Smooth muscle cell (in vitro differentiated cells): ENCODE measurements around the gene VCX. TPM values are rescaled to one million over a fixed set of nuclear protein-coding genes. Genes with fewer than 3 reads are reported as not detected.

ENCODE experiments used
- DNase-seq: peaks from one replicate; lab custom pipeline; 2025; ENCODE audit not compliant: unreplicated experiment; lab: John Stamatoyannopoulos, UW
- H2AFZ ChIP-seq: fragments of 200-600 bp; sonication (generic); 2 replicates; pipeline ENCODE4 v1.6.0; 2016; ENCODE audit warnings: antibody characterized with exemption, low read depth, mild to moderate bottlenecking
- H3F3A ChIP-seq: fragments of 200-600 bp; sonication (generic); 2 replicates; pipeline ENCODE4 v1.6.0; 2017; ENCODE audit warnings: antibody characterized with exemption, low read depth
- H3K27ac ChIP-seq: fragments of 200-600 bp; sonication (generic); 2 replicates; pipeline ENCODE4 v1.5.1; 2016; ENCODE audit warnings: low read depth, mild to moderate bottlenecking
- H3K27me3 ChIP-seq: fragments of 200-600 bp; sonication (generic); 2 replicates; pipeline ENCODE4 v1.6.1; 2016; ENCODE audit warnings: low read depth, mild to moderate bottlenecking
- H3K36me3 ChIP-seq: fragments of 200-600 bp; sonication (generic); 2 replicates; pipeline ENCODE4 v1.5.1; 2016; ENCODE audit warnings: low read depth
- H3K4me1 ChIP-seq: fragments of 200-600 bp; sonication (generic); 2 replicates; pipeline ENCODE4 v1.5.1; 2016; ENCODE audit warnings: low read depth
- H3K4me2 ChIP-seq: fragments of 200-600 bp; sonication (generic); 2 replicates; pipeline ENCODE4 v1.6.0; 2016; ENCODE audit warnings: mild to moderate bottlenecking
- H3K4me3 ChIP-seq: fragments of 200-600 bp; sonication (generic); 2 replicates; pipeline ENCODE4 v1.5.1; 2016; ENCODE audit warnings: mild to moderate bottlenecking
- H3K79me2 ChIP-seq: fragments of 200-600 bp; sonication (generic); 2 replicates; pipeline ENCODE4 v1.6.0; 2016; ENCODE audit warnings: low read depth, mild to moderate bottlenecking
- H3K9ac ChIP-seq: fragments of 200-600 bp; sonication (generic); 2 replicates; pipeline ENCODE4 v1.6.0; 2016; ENCODE audit warnings: low read depth
- H3K9me3 ChIP-seq: fragments of 200-600 bp; sonication (generic); replicated peaks from 2 replicates; pipeline ENCODE4 v1.5.1; 2016; ENCODE audit warnings: low read depth
- H4K20me1 ChIP-seq: fragments of 200-600 bp; sonication (generic); 2 replicates; pipeline ENCODE4 v1.6.0; 2016; ENCODE audit warnings: low read depth
- WGBS: methylation state at CpG from one replicate; pipeline ENCODE4 v1.1.7; 2016; ENCODE audit warnings: low lambda C conversion rate; 5-methylcytosine and 5-hydroxymethylcytosine counted together
- polyA plus RNA-seq: library from polyadenylated mRNA; unstranded; fragments of >200 nt; fragmentation: Nextera tagmentation; extraction: Ambion mirVana; gene quantifications from 2 replicates; pipeline ENCODE4 v1.2.1, GENCODE V29; 2016
- total RNA-seq: library from RNA; depleted of rRNA; stranded (reverse); fragments of >200 nt; gene quantifications from 2 replicates; pipeline ENCODE4 v1.2.3, GENCODE V29; 2014
- TF ChIP-seq, protein P1 (sequence below): fragments of 200-600 bp; sonication (generic); IDR thresholded peaks from 2 replicates; pipeline ENCODE4 v1.5.1; 2017; ENCODE audit warnings: borderline replicate concordance, mild to moderate bottlenecking, antibody characterized with exemption; ENCODE audit not compliant: insufficient read depth, poor library complexity, severe bottlenecking

Gene VCX
- total and polyA plus RNA-seq, 2 experiments from 2014 or later, result 0.67 TPM; not detected in 1

DNA sequence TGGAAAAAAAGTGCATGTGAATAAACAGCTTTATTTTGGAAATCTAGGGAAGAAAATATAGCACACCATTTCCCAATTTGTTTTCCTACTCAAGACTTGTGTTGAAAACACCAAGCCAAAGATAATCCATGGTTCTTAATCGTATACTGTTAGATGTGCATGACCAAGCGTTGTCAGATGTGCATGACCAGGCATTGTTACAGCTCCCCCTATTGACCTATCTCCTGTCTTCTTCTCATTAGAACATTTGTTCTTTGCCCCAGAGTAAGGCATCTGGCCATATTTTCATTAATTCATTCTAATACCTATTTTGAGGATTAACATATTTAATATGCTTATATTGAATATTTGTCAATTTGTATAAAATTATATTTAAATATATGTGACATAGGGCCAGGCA is 14.4 kb upstream of the VCX start:
- Histone ChIP-seq H3K9me3 (no peaks in the 10 kb centered on the region), H3K36me3 (no peaks in the 10 kb centered on the region), H3K4me3 (no peak overlapping the region), H3K27ac (no peak overlapping the region), H3K9ac (no peak overlapping the region), H3K79me2 (no peaks in the 10 kb centered on the region), H3K4me1 (no peaks in the 10 kb centered on the region), H3K27me3 (no peaks in the 10 kb centered on the region), H4K20me1 (no peaks in the 10 kb centered on the region), H2AFZ (no peak overlapping the region), H3F3A (no peaks in the 10 kb centered on the region), H3K4me2 (no peak overlapping the region)
- 70% methylated on average over 2 of the region's 2 CpGs for WGBS
- TF ChIP-seq, protein P1, sequence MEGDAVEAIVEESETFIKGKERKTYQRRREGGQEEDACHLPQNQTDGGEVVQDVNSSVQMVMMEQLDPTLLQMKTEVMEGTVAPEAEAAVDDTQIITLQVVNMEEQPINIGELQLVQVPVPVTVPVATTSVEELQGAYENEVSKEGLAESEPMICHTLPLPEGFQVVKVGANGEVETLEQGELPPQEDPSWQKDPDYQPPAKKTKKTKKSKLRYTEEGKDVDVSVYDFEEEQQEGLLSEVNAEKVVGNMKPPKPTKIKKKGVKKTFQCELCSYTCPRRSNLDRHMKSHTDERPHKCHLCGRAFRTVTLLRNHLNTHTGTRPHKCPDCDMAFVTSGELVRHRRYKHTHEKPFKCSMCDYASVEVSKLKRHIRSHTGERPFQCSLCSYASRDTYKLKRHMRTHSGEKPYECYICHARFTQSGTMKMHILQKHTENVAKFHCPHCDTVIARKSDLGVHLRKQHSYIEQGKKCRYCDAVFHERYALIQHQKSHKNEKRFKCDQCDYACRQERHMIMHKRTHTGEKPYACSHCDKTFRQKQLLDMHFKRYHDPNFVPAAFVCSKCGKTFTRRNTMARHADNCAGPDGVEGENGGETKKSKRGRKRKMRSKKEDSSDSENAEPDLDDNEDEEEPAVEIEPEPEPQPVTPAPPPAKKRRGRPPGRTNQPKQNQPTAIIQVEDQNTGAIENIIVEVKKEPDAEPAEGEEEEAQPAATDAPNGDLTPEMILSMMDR, result no peak
- DNase-seq, result no peak

DNA sequence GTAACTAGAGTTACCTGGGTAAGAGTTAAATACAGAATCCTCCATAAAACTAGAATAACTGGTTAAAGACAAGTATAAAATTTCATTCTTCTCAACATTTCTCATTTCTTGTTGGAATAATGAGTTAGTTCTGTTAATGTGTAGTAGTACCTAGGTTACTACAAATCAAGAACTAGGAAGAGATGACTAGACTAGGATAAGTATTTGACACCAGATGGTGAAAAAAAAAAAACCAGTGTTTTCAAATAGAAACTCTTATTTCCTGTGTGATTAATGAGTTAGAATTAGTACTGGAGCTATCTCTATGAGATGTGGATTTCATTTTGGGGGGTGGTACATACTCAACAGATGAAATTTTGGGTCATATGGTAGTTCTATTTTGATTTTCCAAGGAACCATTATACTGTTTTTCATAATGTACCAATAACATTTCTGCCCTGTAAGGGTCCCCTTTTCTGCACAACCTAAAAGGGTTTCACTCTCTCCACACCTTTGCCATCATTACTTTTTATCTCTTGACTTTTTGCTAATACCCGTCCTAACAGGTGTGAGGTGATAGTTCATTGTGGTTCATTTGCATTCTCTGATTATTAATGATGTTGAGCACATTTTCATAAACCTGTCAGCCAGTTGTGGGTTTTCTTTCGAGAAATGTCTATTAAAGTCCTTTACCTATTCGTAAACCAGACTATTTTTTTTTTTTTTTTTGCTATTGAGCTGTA is 1.7 kb upstream of the VCX start:
- Histone ChIP-seq H3K4me3 (no peak overlapping the region), H3K9ac (no peak overlapping the region), H3K27me3 (no peaks in the 10 kb centered on the region), H3K79me2 (no peaks in the 10 kb centered on the region), H3K36me3 (no peaks in the 10 kb centered on the region), H3K4me1 (no peaks in the 10 kb centered on the region), H3F3A (no peaks in the 10 kb centered on the region), H2AFZ (no peak overlapping the region), H4K20me1 (no peaks in the 10 kb centered on the region), H3K27ac (no peak overlapping the region), H3K4me2 (no peak overlapping the region), H3K9me3 (no peaks in the 10 kb centered on the region)
- 64% methylated on average over 3 of the region's 3 CpGs for WGBS
- TF ChIP-seq, protein P1, result no peak
- DNase-seq, result no peak

DNA sequence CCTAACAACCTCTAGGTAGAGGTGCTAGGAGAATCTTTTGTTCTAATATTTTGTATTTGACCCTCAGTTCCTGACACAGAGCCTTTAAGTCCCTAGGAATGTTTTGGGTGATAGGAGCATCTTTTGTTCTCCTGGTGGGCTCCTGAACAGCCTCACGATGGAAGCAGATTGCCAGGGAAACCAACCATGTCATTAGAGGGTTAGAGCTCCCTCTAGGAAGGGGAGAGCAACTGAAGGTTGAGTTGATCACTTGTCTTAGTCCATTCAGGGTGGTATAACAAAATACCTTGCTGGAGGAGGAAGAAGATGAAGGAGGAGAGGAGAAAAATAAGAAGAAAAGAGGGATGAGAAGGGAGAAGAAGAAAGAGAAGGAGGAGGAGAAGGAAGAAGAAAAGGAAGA is 9.2 kb downstream of the VCX start:
- H3K79me2 ChIP-seq, result no peaks in the 10 kb centered on the region
- WGBS, result 21% methylated on average over 1 of the region's 1 CpG
- DNase-seq, result no peak

More for the DNA sequence above, 9.2 kb downstream of the VCX start:
- H3K27ac ChIP-seq, result no peak overlapping the region
- H3K36me3 ChIP-seq, result no peaks in the 10 kb centered on the region
- no peak overlapping the region for H3K4me2 ChIP-seq
- no peaks in the 10 kb centered on the region for H4K20me1 ChIP-seq
- H3F3A ChIP-seq, result no peaks in the 10 kb centered on the region
- H3K9me3 ChIP-seq, result no peaks in the 10 kb centered on the region
- H3K4me1 ChIP-seq, result no peaks in the 10 kb centered on the region
- H3K4me3 ChIP-seq, result no peak overlapping the region
- H3K27me3 ChIP-seq, result no peaks in the 10 kb centered on the region
- H2AFZ ChIP-seq, result no peak overlapping the region
- no peak overlapping the region for H3K9ac ChIP-seq
- TF ChIP-seq, protein P1, result no peak
